Esophagus squamous epithelium (tissue), 5 donors: ENCODE measurements around the gene CPXM2. TPM values are rescaled to one million over a fixed set of nuclear protein-coding genes. Genes with fewer than 3 reads are reported as not detected.
A peak's percentile ranks its signal among the peaks of the same experiment; 100 is the strongest.

Experiments used
- DNase-seq: peaks from one replicate; lab custom pipeline; 2025; lab: John Stamatoyannopoulos, UW
- H3K27ac ChIP-seq, 4 donors: fragments of 200-600 bp; sonication (generic); one replicate each; pipeline ENCODE4 v1.5.1; 2016 to 2019; ENCODE audit warnings: mild to moderate bottlenecking in 1 of 4
- H3K27me3 ChIP-seq, 4 donors: fragments of 200-600 bp; sonication (generic); 1 replicate in 3 of 4; 2 replicates in 1 of 4; pipeline versions ENCODE4 v1.5.1 to v1.6.0; 2017 to 2021; ENCODE audit warnings: antibody characterized with exemption in 1 of 4
- H3K36me3 ChIP-seq, 3 donors: fragments of 200-600 bp; sonication (generic); one replicate each; pipeline ENCODE4 v1.5.1; 2016 to 2019
- H3K4me1 ChIP-seq, 3 donors: fragments of 200-600 bp; sonication (generic); one replicate each; pipeline ENCODE4 v1.5.1; 2017 to 2019
- H3K4me3 ChIP-seq, 4 donors: fragments of 200-600 bp; sonication (generic); 1 replicate in 3 of 4; 2 replicates in 1 of 4; pipeline ENCODE4 v1.5.1; 2016 to 2019; ENCODE audit warnings: mild to moderate bottlenecking in 2 of 4, moderate library complexity in 1 of 4
- H3K9me3 ChIP-seq, 3 donors: fragments of 200-600 bp; sonication (generic); one replicate each; pipeline ENCODE4 v1.5.1; 2016 to 2019
- CTCF ChIP-seq, 6 experiments: fragments of 450-650 bp in 4 of 6; fragments of 200-600 bp in 2 of 6; sonication (generic) in 2 of 6; IDR thresholded peaks; one replicate each; pipeline ENCODE4 v1.5.1; 2016 to 2019; ENCODE audit warnings: antibody characterized with exemption in 6 of 6, mild to moderate bottlenecking in 4 of 6, moderate library complexity in 4 of 6
- POLR2A ChIP-seq, 4 donors: fragments of 450-650 bp; IDR thresholded peaks; one replicate each; pipeline ENCODE4 v1.6.1; 2017; ENCODE audit warnings: antibody characterized with exemption in 4 of 4, mild to moderate bottlenecking in 4 of 4, moderate library complexity in 3 of 4
- WGBS, 2 donors: methylation state at CpG; one replicate each; pipeline ENCODE4 v1.1.5; 2018; 5-methylcytosine and 5-hydroxymethylcytosine counted together
- intact Hi-C: fragments of 100-400 bp; cut with DNase I; formaldehyde crosslinking; loops from one replicate; pipeline ENCODE4 v1.15.0; 2022
- total RNA-seq, 4 donors: library from RNA; depleted of rRNA; stranded (reverse); fragments of >200 nt; gene quantifications; one replicate each; pipeline ENCODE4 v1.1.0, GENCODE V29; 2016
- donor health status: DM: yes; HTN: yes; CAD: no.

The CPXM2 gene
- total RNA-seq, 4 donors from 2014 or later = 2.5 to 9.2 (median 3.0) TPM

- Histone ChIP-seq H3K4me3 (peak overlapping the region in 3 of 4 donors; percentile 42 to 70 (median 52)), H3K36me3 (no peaks in the 10 kb centered on the region), H3K9me3 (no peaks in the 10 kb centered on the region), H3K4me1 (peaks cover 11 to 50% (median 20%) of the 10 kb centered on the region in 3 donors), H3K27ac (peak overlapping the region; percentile 72 to 93 (median 86)), H3K27me3 (peaks cover 0 to 27% (median 0%) of the 10 kb centered on the region in 4 donors)
- TF ChIP-seq POLR2A (IDR thresholded peaks at IDR 0.05) (no peak), CTCF (IDR thresholded peaks at IDR 0.05) (no peak)
- intact Hi-C loops = no loop called here
- no peak for DNase-seq
- 58 to 68% methylated on average over 4 of the region's 4 CpGs for WGBS, 2 donors
Measured at GRCh38 chr10:123889821-123890220, 1.8 kb downstream of the CPXM2 start.

GRCh38 chr10:123888751-123889150, 2.9 kb downstream of the CPXM2 start:
- H3K27me3 ChIP-seq = peaks cover 0 to 27% (median 0%) of the 10 kb centered on the region in 4 donors
- peak overlapping the region in 1 of 4 donors; percentile 93 for H3K27ac ChIP-seq
- H3K9me3 ChIP-seq = no peaks in the 10 kb centered on the region
- WGBS, 2 donors = 28 to 39% methylated on average over 5 of the region's 5 CpGs
- TF ChIP-seq CTCF (IDR thresholded peaks at IDR 0.05) (no peak), POLR2A (IDR thresholded peaks at IDR 0.05) (no peak)
- intact Hi-C loops = no loop called here
- peaks cover 18 to 60% (median 31%) of the 10 kb centered on the region in 3 donors for H3K4me1 ChIP-seq
- no peak for DNase-seq
- H3K4me3 ChIP-seq = no peak overlapping the region
- no peaks in the 10 kb centered on the region for H3K36me3 ChIP-seq

- no peak overlapping the region for H3K27ac ChIP-seq
- TF ChIP-seq POLR2A (IDR thresholded peaks at IDR 0.05) = no peak
- no peak for TF ChIP-seq CTCF (IDR thresholded peaks at IDR 0.05)
- no peaks in the 10 kb centered on the region for H3K36me3 ChIP-seq
- intact Hi-C loops = no loop called here
- H3K4me1 ChIP-seq = peaks cover 23 to 65% (median 36%) of the 10 kb centered on the region in 3 donors
- H3K4me3 ChIP-seq = no peak overlapping the region
- H3K27me3 ChIP-seq = peaks cover 0 to 27% (median 0%) of the 10 kb centered on the region in 4 donors
- 70 to 77% methylated on average over 3 of the region's 3 CpGs for WGBS, 2 donors
- no peak for DNase-seq
- no peaks in the 10 kb centered on the region for H3K9me3 ChIP-seq
Measured at GRCh38 chr10:123888256-123888655, 3.4 kb downstream of the CPXM2 start.

- peaks cover 26 to 67% (median 39%) of the 10 kb centered on the region in 3 donors for H3K4me1 ChIP-seq
- no peaks in the 10 kb centered on the region for H3K36me3 ChIP-seq
- no peak for DNase-seq
- TF ChIP-seq CTCF (IDR thresholded peaks at IDR 0.05) (no peak), POLR2A (IDR thresholded peaks at IDR 0.05) (no peak)
- intact Hi-C loops = no loop called here
- 81 to 87% methylated on average over 6 of the region's 6 CpGs for whole genome bisulfite sequencing, 2 donors
- peaks cover 0 to 12% (median 0%) of the 10 kb centered on the region in 4 donors for H3K27me3 ChIP-seq
- H3K9me3 ChIP-seq = no peaks in the 10 kb centered on the region
- H3K27ac ChIP-seq = peak overlapping the region in 3 of 4 donors; percentile 35 to 61 (median 57)
- no peak overlapping the region for H3K4me3 ChIP-seq
Measured at GRCh38 chr10:123886292-123886691, 5.3 kb downstream of the CPXM2 start.

- Histone ChIP-seq H3K4me3 (no peak overlapping the region), H3K9me3 (no peaks in the 10 kb centered on the region), H3K36me3 (no peaks in the 10 kb centered on the region), H3K27ac (peak overlapping the region in 3 of 4 donors; percentile 57 to 74 (median 61)), H3K4me1 (peaks cover 26 to 63% (median 39%) of the 10 kb centered on the region in 3 donors), H3K27me3 (peaks cover 0 to 5% (median 0%) of the 10 kb centered on the region in 4 donors)
- WGBS, 2 donors = 21 to 38% methylated on average over 3 to 6 of the region's 6 CpGs
- intact Hi-C loops = no loop called here
- TF ChIP-seq CTCF (IDR thresholded peaks at IDR 0.05) (no peak), POLR2A (IDR thresholded peaks at IDR 0.05) (no peak)
- no peak for DNase-seq
Measured at GRCh38 chr10:123885406-123886170, 6.0 kb downstream of the CPXM2 start.
